Frontal cortex (tissue), 4 donors: Measurements from ENCODE around the gene CISD2. TPM values are rescaled to one million over a fixed set of nuclear protein-coding genes. Genes with fewer than 3 reads are reported as not detected.
"Not testable (repeated sequence)": the region's sequence is repeated elsewhere in the genome, so short reads cannot be mapped to it uniquely, and the experiment has no call there.

Experiments used
- DNase-seq, 2 donors: peaks; one replicate each; pipeline ENCODE4 v3.0.0; 2012; ENCODE audit warnings: low spot score in 2 of 2
- FAIRE-seq: peaks from 2 replicates; lab custom pipeline; 2012; peaks lifted over from hg19 to GRCh38; lab: Jason Lieb, UNC
- small RNA-seq: library from RNA; depleted of rRNA; stranded (forward); fragments of <200 nt; gene quantifications from one replicate; pipeline ENCODE3, GENCODE V24; 2014
- total RNA-seq: library from RNA; depleted of rRNA; stranded (reverse); fragments of >200 nt; gene quantifications from one replicate; pipeline ENCODE4 v1.2.3, GENCODE V29; 2014
- donor health status: control.
- donor health status: control.
- donor health status: control.

Gene CISD2
- total RNA-seq, 1 donor from 2014 or later, result 50.5 TPM

- DNase-seq, FAIRE-seq: not testable (repeated sequence)
These were observed 27.8 kb downstream of the CISD2 start for GRCh38 chr4:102896547-102896946.

GRCh38 chr4:102897610-102898009 lies 28.8 kb downstream of the CISD2 start:
- FAIRE-seq, DNase-seq: not testable (repeated sequence)

GRCh38 chr4:102901804-102902203 lies 33.0 kb downstream of the CISD2 start:
- FAIRE-seq, result no peak
- DNase-seq, result no peak

DNA sequence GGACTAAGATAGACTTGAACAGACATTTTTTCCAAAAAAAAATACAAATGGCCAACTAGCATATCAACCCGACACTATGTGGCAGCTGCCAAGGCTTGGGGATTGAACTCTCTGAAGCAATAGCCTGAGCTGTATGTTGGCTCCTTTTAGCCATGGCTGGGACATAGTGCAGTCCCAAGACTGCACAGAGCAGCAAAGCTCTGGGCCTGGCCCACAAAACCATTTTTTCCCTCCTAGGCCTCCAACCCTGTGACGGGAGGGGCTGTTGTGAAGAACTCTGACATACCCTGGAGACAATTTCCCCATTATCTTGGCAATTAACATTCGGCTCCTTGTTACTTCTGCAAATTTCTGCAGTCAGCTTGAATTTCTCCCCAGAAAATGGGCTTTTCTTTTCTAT lies 50.1 kb downstream of the CISD2 start:
- no peak for DNase-seq
- no peak for FAIRE-seq

GRCh38 chr4:102919697-102920096 lies 50.9 kb downstream of the CISD2 start:
- not testable (repeated sequence) for FAIRE-seq, DNase-seq

- FAIRE-seq (no peak), DNase-seq (no peak)
These were observed 66.9 kb downstream of the CISD2 start for GRCh38 chr4:102935716-102936115.

GRCh38 chr4:102938063-102938462 lies 69.3 kb downstream of the CISD2 start:
- not testable (repeated sequence) for FAIRE-seq

More at GRCh38 chr4:102938063-102938462, 69.3 kb downstream of the CISD2 start:
- DNase-seq, result not testable (repeated sequence)

Small RNA genes within 50 kb of the gene (small RNA-seq; reads per million reads assigned to genes)
- not detected for gene RNU7-151P

Other genes starting within 250 kb of the CISD2 start
- gene MANBA, start 108.0 kb upstream of the CISD2 start, total RNA-seq, result 35.5 TPM
- 329 TPM for gene UBE2D3, start 41.4 kb upstream of the CISD2 start, total RNA-seq
- 5.7 TPM for gene SLC9B1, start 150.7 kb downstream of the CISD2 start, total RNA-seq
- 107 TPM for gene SLC9B2, start 207.8 kb downstream of the CISD2 start, total RNA-seq
- gene BDH2, start 230.8 kb downstream of the CISD2 start, total RNA-seq, result 7.3 TPM